Small intestine (tissue), 7 donors: ENCODE measurements around the gene SCN8A. TPM values are rescaled to one million over a fixed set of nuclear protein-coding genes. Genes with fewer than 3 reads are reported as not detected.

Source experiments
- DNase-seq, 2 donors: peaks; one replicate each; pipeline versions ENCODE4 v3.0.0 to v3.0.0-alpha.2; 2013
- FAIRE-seq: peaks from 2 replicates; lab custom pipeline; 2012; peaks lifted over from hg19 to GRCh38; lab: Jason Lieb, UNC
- H3K27ac ChIP-seq, 3 donors: one replicate each; pipeline ENCODE4 v1.5.1; 2013; ENCODE audit warnings: low read length in 2 of 3, mild to moderate bottlenecking in 2 of 3, control low read depth in 1 of 3, inconsistent platforms in 1 of 3, low read depth in 1 of 3, moderate library complexity in 1 of 3
- H3K27me3 ChIP-seq, 3 donors: one replicate each; pipeline ENCODE4 v1.6.1; 2013; ENCODE audit warnings: low read length in 3 of 3, inconsistent platforms in 1 of 3; ENCODE audit not compliant: control insufficient read depth in 3 of 3, insufficient read depth in 3 of 3
- H3K36me3 ChIP-seq, 3 donors: one replicate each; pipeline ENCODE4 v1.6.1; 2013; ENCODE audit warnings: low read length in 3 of 3, inconsistent platforms in 1 of 3, low read depth in 1 of 3, mild to moderate bottlenecking in 1 of 3, moderate library complexity in 1 of 3; ENCODE audit not compliant: control insufficient read depth in 3 of 3, insufficient read depth in 2 of 3
- H3K4me1 ChIP-seq, 3 donors: one replicate each; pipeline ENCODE4 v1.6.1; 2013; ENCODE audit warnings: low read length in 2 of 3, inconsistent platforms in 1 of 3, low read depth in 1 of 3, mild to moderate bottlenecking in 1 of 3, moderate library complexity in 1 of 3; ENCODE audit not compliant: control insufficient read depth in 3 of 3, insufficient read depth in 2 of 3
- H3K4me3 ChIP-seq, 3 donors: one replicate each; pipeline ENCODE4 v1.5.1; 2013; ENCODE audit warnings: low read length in 3 of 3, control low read depth in 1 of 3, inconsistent platforms in 1 of 3, low read depth in 1 of 3, mild to moderate bottlenecking in 1 of 3, moderate library complexity in 1 of 3
- H3K9me3 ChIP-seq, 2 donors: one replicate each; pipeline ENCODE4 v1.6.1; 2013; ENCODE audit warnings: low read depth in 1 of 2, low read length in 1 of 2; ENCODE audit not compliant: control insufficient read depth in 2 of 2, insufficient read depth in 1 of 2
- WGBS, 3 donors: extraction: QIAGEN DNeasy Blood & Tissue Kit; methylation state at CpG; one replicate each; pipeline ENCODE4 v1.1.7; 2013; 5-methylcytosine and 5-hydroxymethylcytosine counted together
- polyA plus RNA-seq, 4 donors: library from polyadenylated mRNA; stranded (reverse) in 3 of 4; unstranded in 1 of 4; fragments of 200-250 nt in 3 of 4; fragments of 120-200 nt in 1 of 4; gene quantifications; one replicate each; pipeline versions ENCODE4 v1.2.1 to v1.2.3, GENCODE V29; 2013
- donor health status: healthy with polysubstance abuse.
- donor health status: control.
- donor health status: control.
- donor health status: Bipolar disorder and iron deficiency.
- donor health status: healthy.

The SCN8A gene
- polyA plus RNA-seq, 4 donors, result 0.19 to 1.2 TPM; not detected in 2

GRCh38 chr12:51753980-51754675, 163.1 kb downstream of the SCN8A start:
- no peaks in the 10 kb centered on the region for H3K36me3 ChIP-seq
- FAIRE-seq (no peak), DNase-seq (no peak)
- H3K27ac ChIP-seq, result no peak overlapping the region
- no peaks in the 10 kb centered on the region for H3K4me1 ChIP-seq
- H3K27me3 ChIP-seq, result no peaks in the 10 kb centered on the region
- H3K9me3 ChIP-seq, result no peaks in the 10 kb centered on the region
- H3K4me3 ChIP-seq, result no peak overlapping the region

- Histone ChIP-seq H3K9me3 (no peaks in the 10 kb centered on the region), H3K4me3 (no peak overlapping the region), H3K36me3 (no peaks in the 10 kb centered on the region), H3K27ac (no peak overlapping the region), H3K27me3 (no peaks in the 10 kb centered on the region), H3K4me1 (no peaks in the 10 kb centered on the region)
- WGBS, 3 donors, result 85 to 90% (median 85%) methylated on average over 2 of the region's 2 CpGs
- DNase-seq (no peak), FAIRE-seq (no peak)
Observed at GRCh38 chr12:51755251-51755650, 164.2 kb downstream of the SCN8A start.

GRCh38 chr12:51759175-51759574, 168.1 kb downstream of the SCN8A start:
- Histone ChIP-seq H3K4me1 (no peaks in the 10 kb centered on the region), H3K4me3 (no peak overlapping the region), H3K27me3 (no peaks in the 10 kb centered on the region), H3K27ac (no peak overlapping the region), H3K36me3 (no peaks in the 10 kb centered on the region), H3K9me3 (no peaks in the 10 kb centered on the region)
- no peak for FAIRE-seq
- no peak for DNase-seq

DNA sequence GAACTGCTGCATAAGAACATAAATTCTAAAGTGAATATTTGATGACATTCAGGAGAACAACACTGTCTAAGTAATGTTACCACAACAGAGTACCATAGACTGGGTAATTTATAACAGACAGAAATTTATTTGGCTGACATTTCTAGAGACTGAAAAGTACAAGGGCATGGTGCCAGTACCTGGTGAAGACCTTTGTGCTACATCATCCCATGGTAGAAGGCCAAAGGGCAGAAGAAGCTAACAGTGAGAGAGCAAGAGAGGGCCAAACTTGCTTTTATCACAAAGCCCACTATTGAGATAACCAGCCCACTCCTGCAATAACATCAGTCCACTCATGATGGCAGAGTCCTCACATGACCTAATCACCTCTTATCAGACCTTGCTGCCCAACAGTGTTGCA, 168.7 kb downstream of the SCN8A start:
- FAIRE-seq (no peak), DNase-seq (no peak)
- H3K27ac ChIP-seq, result no peak overlapping the region
- H3K9me3 ChIP-seq, result no peaks in the 10 kb centered on the region
- no peaks in the 10 kb centered on the region for H3K4me1 ChIP-seq
- H3K4me3 ChIP-seq, result no peak overlapping the region
- no peaks in the 10 kb centered on the region for H3K27me3 ChIP-seq
- H3K36me3 ChIP-seq, result no peaks in the 10 kb centered on the region

DNA sequence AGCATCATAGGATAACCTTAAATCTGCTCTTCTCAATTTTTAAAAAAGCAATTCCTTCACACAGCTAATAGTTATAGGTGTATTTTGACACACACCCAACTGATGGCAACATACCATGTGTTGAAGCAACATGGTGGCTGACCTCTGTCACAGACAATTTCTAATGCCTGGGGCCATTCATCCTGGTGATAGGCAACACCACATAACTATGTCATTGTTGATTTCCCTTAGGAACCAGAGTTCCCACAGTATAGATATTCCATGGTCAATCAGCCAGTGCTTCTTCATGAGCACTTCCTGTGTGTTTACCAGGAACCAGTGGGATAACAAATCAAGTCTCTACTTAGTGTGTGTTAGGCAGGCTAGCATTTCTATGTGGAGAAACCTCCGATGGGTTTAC, 169.2 kb downstream of the SCN8A start:
- DNase-seq, result no peak
- Histone ChIP-seq H3K4me3 (no peak overlapping the region), H3K27me3 (no peaks in the 10 kb centered on the region), H3K36me3 (no peaks in the 10 kb centered on the region), H3K9me3 (no peaks in the 10 kb centered on the region), H3K4me1 (no peaks in the 10 kb centered on the region), H3K27ac (no peak overlapping the region)
- WGBS, 3 donors, result 83 to 89% (median 88%) methylated on average over 1 of the region's 1 CpG
- no peak for FAIRE-seq

DNA sequence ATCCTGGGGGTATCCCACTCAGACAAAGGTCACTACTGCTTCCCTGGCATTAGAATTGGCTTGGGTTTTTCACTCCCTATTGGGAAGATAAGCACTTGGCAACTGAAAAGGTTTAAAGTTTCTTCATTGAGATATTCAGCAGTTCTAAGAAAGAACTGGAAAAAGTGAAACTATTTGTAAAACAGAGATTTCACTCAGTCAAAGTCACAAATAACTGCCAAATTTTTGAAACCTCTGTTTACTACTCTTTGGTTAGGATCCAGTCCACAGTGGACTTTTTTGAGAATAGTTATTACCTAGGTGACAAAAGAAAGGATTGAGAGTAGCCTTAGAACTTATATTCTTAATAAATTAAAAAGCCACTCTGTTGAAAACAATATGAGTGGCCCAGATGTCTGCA, 172.7 kb downstream of the SCN8A start:
- no peak overlapping the region for H3K4me3 ChIP-seq
- peaks cover 0 to under 1% (median 0%) of the 10 kb centered on the region in 3 donors for H3K36me3 ChIP-seq
- H3K27ac ChIP-seq, result no peak overlapping the region
- no peaks in the 10 kb centered on the region for H3K4me1 ChIP-seq
- H3K27me3 ChIP-seq, result no peaks in the 10 kb centered on the region
- no peaks in the 10 kb centered on the region for H3K9me3 ChIP-seq
- no peak for DNase-seq
- FAIRE-seq, result no peak

- no peak overlapping the region for H3K4me3 ChIP-seq
- DNase-seq (no peak), FAIRE-seq (no peak)
- WGBS, 3 donors, result 80 to 84% (median 82%) methylated on average over 6 of the region's 6 CpGs
- no peaks in the 10 kb centered on the region for H3K9me3 ChIP-seq
- H3K27ac ChIP-seq, result no peak overlapping the region
- H3K27me3 ChIP-seq, result no peaks in the 10 kb centered on the region
- peaks cover 0 to 7% (median 0%) of the 10 kb centered on the region in 3 donors for H3K36me3 ChIP-seq
- no peaks in the 10 kb centered on the region for H3K4me1 ChIP-seq
Observed at GRCh38 chr12:51766067-51766676, 175.1 kb downstream of the SCN8A start.

- H3K4me3 ChIP-seq, result no peak overlapping the region
- no peaks in the 10 kb centered on the region for H3K4me1 ChIP-seq
- H3K9me3 ChIP-seq, result no peaks in the 10 kb centered on the region
- 18 to 58% (median 44%) methylated on average over 1 of the region's 1 CpG for WGBS, 3 donors
- FAIRE-seq, result no peak
- no peak overlapping the region for H3K27ac ChIP-seq
- no peaks in the 10 kb centered on the region for H3K27me3 ChIP-seq
- DNase-seq, result peak in 1 of 2 donors; percentile 41
- H3K36me3 ChIP-seq, result peaks cover 0 to 7% (median 0%) of the 10 kb centered on the region in 3 donors
Observed at GRCh38 chr12:51771008-51771407, 180.0 kb downstream of the SCN8A start.
